Prostate gland (tissue), 2 donors: ENCODE results near the gene RFT1.

ENCODE experiments used
- POLR2A ChIP-seq: fragments of 450-650 bp; IDR thresholded peaks from one replicate; pipeline ENCODE4 v1.6.1; 2016; ENCODE audit warnings: antibody characterized with exemption, mild to moderate bottlenecking
- TF ChIP-seq, protein P1 (sequence below), 4 experiments: fragments of 200-600 bp in 2 of 4; fragments of 450-650 bp in 2 of 4; sonication (generic) in 2 of 4; IDR thresholded peaks; 1 replicate in 3 of 4; 2 replicates in 1 of 4; pipeline ENCODE4 v1.5.1; 2016 to 2019; ENCODE audit warnings: antibody characterized with exemption in 4 of 4, mild to moderate bottlenecking in 2 of 4, moderate library complexity in 2 of 4

DNA sequence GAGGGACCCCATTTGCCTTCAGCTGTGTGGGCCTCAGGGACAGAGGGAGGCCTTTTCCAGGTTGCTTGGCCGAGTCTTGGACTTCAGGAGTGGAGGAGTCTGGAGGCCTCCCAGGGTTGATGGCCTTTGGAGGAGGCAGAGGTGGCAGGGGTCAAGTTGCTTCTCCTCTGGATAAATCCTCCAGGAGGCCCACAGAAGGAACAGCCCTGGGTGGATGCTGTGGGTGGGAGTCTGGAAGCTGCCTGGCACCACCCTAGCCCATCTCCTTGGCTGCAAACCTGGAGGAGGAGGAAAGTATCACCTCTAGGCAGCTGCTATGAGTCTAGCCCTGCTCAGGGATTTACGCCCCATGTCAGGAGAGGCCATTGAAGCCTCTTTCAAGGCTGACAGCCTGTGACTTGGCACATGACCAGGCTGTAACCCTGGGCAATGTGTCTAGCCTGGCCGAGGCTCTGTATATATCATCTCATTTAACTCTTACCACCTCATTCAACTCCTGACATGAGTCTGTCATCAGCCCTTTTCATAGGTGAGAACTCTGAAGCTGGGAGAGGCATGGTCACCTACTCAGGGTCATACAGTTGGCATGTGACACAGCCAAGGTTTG, 27.8 kb upstream of the RFT1 start:
- TF ChIP-seq, protein P1, sequence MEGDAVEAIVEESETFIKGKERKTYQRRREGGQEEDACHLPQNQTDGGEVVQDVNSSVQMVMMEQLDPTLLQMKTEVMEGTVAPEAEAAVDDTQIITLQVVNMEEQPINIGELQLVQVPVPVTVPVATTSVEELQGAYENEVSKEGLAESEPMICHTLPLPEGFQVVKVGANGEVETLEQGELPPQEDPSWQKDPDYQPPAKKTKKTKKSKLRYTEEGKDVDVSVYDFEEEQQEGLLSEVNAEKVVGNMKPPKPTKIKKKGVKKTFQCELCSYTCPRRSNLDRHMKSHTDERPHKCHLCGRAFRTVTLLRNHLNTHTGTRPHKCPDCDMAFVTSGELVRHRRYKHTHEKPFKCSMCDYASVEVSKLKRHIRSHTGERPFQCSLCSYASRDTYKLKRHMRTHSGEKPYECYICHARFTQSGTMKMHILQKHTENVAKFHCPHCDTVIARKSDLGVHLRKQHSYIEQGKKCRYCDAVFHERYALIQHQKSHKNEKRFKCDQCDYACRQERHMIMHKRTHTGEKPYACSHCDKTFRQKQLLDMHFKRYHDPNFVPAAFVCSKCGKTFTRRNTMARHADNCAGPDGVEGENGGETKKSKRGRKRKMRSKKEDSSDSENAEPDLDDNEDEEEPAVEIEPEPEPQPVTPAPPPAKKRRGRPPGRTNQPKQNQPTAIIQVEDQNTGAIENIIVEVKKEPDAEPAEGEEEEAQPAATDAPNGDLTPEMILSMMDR (IDR thresholded peaks at IDR 0.05), result no peak
- no peak for TF ChIP-seq POLR2A
